GM21529 (cell line): Measurements from ENCODE around the gene USH1C.

Source experiments
- ATAC-seq: cut with Tn5 transposase; IDR thresholded peaks from one replicate; pipeline ENCODE4 v1.9.1; 2021; ENCODE audit not compliant: unreplicated experiment

The USH1C gene

GRCh38 chr11:17508791-17509190 is 35.4 kb downstream of the USH1C start:
- no peak for ATAC-seq

DNA sequence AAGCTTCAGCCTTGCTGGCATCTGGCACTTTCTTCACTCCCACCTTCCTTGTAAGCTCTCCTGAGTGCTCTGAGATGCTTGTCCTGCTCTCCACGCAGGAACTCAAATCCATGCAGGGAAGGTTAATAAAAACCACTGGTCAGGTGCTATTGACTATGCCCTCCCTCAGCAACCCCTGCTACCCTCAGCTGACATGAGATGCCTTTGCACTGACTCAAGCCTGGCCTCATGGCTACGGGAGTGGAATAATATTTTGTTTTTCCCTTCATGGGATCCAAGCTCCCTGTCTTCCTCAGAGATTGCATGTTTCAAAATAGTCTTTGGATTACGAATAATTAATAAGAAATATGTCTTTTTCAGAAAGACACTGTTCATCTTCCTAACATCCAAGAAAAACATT is 35.9 kb downstream of the USH1C start:
- ATAC-seq: no peak

DNA sequence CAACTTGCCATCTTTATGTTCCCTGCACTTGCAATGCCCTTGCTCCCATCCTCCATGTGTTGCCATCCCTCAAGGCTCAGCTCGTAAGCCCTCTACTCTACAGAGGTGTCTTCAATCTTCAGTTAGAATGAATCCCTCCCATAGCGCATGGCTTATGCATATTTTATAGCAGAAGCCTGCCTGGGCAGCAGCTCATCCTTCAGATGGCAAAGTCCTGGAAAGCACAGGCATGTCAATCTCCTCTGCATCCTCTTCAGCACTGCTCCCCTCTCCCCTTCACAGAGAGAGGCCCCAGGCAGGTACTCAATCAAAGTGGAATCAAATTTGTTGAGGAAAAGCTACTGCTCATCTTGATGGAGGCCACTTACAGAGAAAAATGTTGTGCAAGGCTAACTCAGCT is 36.4 kb downstream of the USH1C start:
- no peak for ATAC-seq

DNA sequence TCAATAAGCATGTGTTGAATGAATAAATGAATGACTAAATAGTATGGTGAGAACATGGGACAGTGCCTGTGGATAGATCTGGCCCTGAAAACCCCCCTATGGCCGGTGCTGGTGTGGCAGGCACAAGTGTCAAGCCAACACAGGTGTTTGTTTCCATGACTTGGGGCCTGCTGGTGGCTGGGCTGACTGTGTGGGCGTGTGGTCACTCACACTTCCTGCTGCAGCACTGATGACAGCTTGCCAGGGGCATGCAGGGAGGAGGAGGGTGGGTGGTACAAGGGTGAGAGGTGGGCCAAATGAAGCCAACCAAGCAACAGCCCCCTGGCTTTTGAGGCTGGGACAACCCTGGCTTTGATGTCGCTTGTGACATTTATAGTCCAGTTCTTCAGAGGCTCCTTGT is 37.3 kb downstream of the USH1C start:
- no peak for ATAC-seq

DNA sequence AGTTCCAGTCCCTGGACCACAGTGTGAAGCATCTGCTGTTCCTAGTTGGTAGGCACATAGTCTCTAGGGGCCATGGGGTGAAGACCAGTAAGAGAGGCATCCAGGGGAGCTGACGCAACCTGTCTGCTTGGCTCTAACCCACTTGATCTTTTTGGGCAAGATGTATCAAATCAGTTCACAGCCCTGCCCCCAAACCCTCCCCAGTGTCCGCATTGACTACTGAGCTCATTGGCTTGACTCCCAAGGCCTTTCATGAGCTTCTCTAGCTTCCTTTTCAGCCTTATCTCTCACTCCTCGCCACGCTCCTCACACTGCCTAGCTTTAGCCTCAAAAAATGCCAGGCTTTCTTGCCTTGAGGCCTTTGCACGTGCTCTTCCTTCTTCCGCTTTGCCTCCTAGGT is 37.9 kb downstream of the USH1C start:
- ATAC-seq: no peak

DNA sequence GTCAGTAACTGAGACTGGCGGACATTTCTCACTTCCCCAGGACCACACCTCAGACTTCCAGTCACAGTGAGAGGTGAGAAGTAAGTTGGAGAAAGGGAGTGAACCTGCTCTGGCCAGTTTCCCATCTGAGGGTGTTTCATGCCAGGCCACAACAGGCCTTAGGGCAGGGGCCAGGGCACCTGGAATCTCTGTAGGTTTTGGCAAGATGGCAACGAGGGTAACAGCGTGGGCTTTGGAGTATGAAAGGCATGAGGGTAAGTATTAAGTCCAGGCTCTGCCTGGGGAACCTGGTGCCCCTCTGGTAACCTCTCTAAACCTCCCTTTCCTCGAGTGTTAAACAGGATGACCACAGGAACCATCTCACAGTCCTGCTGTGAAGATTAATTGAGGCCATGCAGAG is 39.1 kb downstream of the USH1C start:
- ATAC-seq: no peak

- peak; percentile 51 for ATAC-seq
Observed at GRCh38 chr11:17504330-17505107, 39.7 kb downstream of the USH1C start.

- ATAC-seq: no peak
Observed at GRCh38 chr11:17502630-17503029, 41.6 kb downstream of the USH1C start.

- no peak for ATAC-seq
Observed at GRCh38 chr11:17500673-17501072, 43.5 kb downstream of the USH1C start.

DNA sequence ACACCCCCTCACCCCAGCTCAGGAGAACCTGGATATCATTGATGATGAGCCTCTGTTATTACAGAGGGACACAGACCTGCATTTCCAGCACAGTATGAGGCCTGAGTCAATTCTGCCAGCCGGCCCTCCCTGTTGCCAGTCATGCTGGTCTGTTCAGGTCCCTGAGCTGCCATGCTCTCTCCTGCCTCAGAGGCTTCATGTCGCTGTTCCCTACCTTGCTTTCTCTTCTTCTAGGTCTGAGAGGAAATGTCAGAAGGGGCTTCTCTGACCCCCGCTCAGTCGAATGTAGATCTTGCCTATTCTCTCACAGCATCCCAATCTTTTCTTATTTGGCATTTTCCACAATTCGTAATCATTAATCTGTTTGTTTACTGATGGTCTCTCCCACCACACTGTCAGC is 45.7 kb downstream of the USH1C start:
- no peak for ATAC-seq

DNA sequence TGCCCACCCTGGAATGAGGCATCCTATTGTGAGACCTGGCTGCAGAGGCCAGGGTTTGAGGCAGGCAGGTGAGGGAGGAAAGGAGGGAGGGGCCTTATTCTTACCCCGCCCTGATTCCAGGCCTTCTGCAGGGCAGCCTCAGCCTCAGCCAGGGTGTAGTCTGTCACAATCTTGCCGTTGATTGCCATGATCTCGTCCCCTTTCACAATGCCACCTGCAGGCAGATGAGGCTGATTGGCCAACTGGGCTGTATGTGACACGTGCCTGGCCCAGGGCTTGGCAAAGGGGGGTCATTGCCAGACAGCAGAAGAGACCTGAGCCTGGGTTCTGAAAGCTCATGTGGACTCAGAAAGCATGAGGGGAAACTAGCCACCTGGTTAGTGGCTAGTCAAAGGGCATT is 46.2 kb downstream of the USH1C start:
- no peak for ATAC-seq

DNA sequence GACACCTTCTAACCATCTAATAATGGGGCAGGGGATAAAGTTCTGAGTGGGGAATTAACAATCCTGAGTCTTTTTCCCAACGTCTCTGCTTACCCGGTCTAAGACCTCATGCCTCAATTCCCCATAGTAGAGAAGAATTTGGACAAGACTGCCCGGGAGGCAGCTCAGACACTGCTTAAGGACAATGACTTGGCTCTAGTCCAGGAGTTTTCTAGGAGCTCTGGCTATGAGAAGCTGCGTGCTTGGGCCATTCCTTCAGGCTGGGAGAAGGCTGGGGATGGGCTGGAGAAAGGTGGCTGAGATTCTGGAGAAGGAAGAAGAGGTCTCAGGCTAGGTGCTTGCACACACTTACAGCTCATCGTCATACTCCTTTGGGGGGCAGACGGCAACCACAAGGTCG is 47.8 kb downstream of the USH1C start:
- ATAC-seq: no peak

GRCh38 chr11:17494019-17494418 is 50.2 kb downstream of the USH1C start:
- ATAC-seq: no peak

GRCh38 chr11:17490938-17491337 is 53.3 kb downstream of the USH1C start:
- ATAC-seq: no peak

DNA sequence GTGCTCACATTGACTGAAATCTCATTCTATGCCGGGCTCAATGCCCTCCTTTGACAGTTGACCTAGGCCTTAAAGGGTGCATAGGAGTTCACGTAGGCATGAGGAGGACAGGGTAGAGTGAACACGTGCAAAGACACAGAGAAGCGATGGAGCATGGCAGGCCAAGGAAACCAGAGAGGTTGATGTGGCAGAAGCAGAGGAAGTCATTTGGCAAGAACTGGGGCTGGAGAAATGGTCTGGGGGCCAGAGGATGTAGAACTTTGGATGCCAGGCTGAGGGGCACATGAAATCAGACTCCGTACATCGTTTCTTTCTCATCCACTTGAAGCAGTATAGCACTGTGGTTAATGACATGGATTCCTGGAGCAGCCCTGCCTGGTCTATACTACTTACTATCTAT is 54.0 kb downstream of the USH1C start:
- no peak for ATAC-seq

DNA sequence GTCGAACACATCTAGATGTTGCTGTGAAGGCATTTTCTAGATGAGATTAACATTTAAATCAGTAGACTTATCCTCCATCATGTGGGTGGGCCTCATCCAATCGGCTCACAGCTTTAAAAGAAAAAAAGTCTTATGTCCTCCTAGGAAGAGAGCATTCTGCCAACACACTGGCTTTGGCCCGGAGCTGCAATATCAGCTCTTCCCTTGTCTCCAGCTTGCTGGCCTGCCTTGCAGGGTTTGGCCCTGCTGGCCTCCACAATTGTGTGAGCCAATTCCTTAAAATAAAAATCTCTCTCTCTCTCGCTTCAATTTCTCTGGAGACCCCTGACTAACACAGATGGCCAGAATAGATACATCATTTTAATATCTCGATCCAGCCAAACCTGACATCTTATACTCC is 54.5 kb downstream of the USH1C start:
- ATAC-seq: no peak

DNA sequence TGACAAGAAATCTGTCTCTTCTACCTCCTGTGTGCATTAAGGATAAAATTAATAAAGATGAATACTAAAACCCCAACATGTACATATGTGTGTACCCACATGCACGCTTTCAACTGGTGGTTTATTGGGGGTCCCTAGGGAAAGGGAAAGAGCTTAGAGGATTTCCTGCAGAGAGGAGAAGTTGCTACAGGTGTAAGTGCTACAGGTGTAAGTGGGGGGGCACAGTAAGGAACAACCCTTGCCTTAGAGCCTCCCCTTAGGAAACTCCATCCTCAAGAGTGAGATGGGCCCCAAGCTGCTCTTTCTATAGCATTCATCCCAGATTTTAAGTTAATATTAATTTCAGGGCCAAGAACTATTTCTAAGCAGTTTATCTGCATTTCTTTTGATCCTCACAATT is 55.7 kb downstream of the USH1C start:
- no peak for ATAC-seq

- no peak for ATAC-seq
Observed at GRCh38 chr11:17486646-17487045, 57.6 kb downstream of the USH1C start.

DNA sequence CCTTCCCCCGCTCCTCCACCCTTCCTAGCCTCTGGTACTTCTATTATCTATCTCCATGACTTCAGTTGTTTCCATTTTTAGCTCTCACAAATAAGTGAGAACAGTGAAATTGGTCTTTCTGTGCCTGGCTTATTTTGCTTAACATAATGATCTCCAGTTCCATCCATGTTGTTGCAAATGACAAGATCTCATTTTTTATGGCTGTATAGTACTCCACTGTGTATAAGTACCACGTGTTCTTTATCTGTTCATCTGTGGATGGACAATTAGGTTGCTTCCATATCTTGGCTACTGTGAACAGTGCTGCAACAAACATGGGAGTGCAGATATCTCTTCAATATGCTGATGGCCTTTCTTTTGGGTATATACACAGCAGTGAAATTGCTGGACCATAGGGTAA is 60.7 kb downstream of the USH1C start:
- no peak for ATAC-seq

DNA sequence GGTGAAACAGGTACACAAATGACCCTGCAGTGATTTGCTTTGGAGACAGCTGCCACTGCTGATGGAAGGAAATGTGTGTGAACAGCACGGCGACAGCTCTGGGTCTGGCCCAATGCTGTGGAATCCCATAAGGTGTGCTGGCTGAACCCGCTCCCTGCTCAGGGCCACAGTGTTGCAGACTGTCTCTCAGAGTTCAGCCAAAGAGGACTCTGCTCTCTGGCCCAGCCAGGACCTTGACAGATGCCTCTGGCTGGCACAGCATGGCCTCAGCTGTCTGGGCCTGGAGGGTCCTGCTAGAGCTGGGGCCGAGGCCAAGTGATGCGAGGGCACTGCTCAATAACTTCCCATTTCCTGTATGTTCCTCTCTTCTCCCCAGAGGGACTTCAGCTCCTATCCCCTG is 62.3 kb downstream of the USH1C start:
- no peak for ATAC-seq

DNA sequence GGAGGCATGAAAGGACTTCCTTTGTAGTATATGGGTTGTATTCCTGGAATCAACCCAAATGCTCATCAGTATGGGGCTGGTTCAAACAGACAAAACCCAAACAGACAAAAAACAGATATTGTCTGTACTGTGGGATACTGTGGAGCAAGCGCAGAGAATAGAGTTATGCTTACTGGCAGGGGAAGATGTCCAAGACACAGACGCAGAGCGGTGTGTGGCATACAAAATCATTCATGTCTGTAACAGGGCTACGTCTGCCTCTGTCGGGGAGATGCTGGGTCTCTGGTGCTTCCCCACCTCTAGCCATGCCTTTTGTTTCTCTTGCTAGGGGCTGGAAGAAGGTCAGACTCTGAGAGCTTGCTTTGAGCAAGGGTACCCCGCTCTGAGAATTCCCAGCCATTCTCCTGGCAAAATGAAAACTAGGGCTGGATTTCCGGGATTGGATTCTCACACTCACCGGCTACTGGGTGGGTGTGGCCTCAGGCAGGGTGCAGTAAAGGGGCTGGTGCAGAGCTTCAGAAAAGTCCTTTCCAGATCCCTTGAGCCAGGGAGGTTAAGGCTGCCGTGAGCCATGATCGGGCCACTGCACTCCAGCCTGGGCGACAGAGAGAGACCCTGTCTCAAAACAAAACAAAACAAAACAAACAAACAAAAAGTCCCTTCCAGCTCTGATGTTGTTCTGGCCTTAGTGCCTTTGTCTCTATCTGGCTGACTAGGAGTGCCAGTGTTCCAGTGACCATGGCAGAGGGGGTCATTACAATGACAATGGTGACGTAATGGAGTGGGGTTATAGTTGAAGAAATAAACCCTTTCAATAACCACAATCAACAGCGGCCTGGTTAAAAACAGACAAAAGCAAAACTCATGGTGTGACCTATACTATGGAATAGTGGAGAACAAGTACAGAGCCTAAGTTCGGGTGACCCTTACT is 64.7 kb downstream of the USH1C start:
- no peak for ATAC-seq

GRCh38 chr11:17478070-17478469 is 66.1 kb downstream of the USH1C start:
- no peak for ATAC-seq
